Endothelial cell of umbilical vein (primary cell): ENCODE data around the gene PLA2G6. TPM values are rescaled to one million over a fixed set of nuclear protein-coding genes. Genes with fewer than 3 reads are reported as not detected.

ENCODE experiments used
- BruUV-seq: library from RNA; stranded (reverse); fragments of 400-500 nt; replicated peaks from 2 replicates; lab custom pipeline; 2021; lab: Mats Ljungman, UMichigan
- CTCF ChIA-PET: fragments of 300-600, 350-600 bp; sonication (Branson Sonifier 250); formaldehyde crosslinking; loops from one replicate; lab custom pipeline; 2021; ENCODE audit warnings: antibody characterized with exemption, inconsistent platforms; lab: Charles Lee
- POLR2A ChIA-PET: fragments of 300-600, 350-600 bp; sonication (Branson Sonifier 250); formaldehyde crosslinking; loops from one replicate; lab custom pipeline; 2021; ENCODE audit warnings: antibody characterized with exemption, inconsistent platforms; lab: Charles Lee
- DNase-seq: peaks from one replicate; pipeline ENCODE4 v3.0.0-alpha.2; 2011; ENCODE audit warnings: low read depth, low spot score
- FAIRE-seq: peaks from 2 replicates; lab custom pipeline; 2011; peaks lifted over from hg19 to GRCh38; lab: Jason Lieb, UNC
- H2AFZ ChIP-seq: 2 replicates; pipeline ENCODE4 v1.6.0; 2012; ENCODE audit warnings: low read depth, low read length, control low read depth, inconsistent platforms
- H3K27ac ChIP-seq: 2 replicates; pipeline ENCODE4 v1.5.1; 2011; ENCODE audit warnings: low read depth, mild to moderate bottlenecking, control low read depth, low read length, moderate library complexity; ENCODE audit not compliant: insufficient read depth
- H3K27me3 ChIP-seq, 2 experiments: 2 replicates each; pipeline versions ENCODE4 v1.6.0 to v1.6.1; 2011; ENCODE audit warnings: low read length in 2 of 2, mixed read lengths in 1 of 2; ENCODE audit not compliant: control insufficient read depth in 2 of 2, insufficient read depth in 2 of 2
- H3K36me3 ChIP-seq, 2 experiments: 2 replicates in 1 of 2; 3 replicates in 1 of 2; pipeline ENCODE4 v1.5.1; 2011; ENCODE audit warnings: low read length in 2 of 2, mild to moderate bottlenecking in 1 of 2, moderate library complexity in 1 of 2; ENCODE audit not compliant: control insufficient read depth in 2 of 2, insufficient read depth in 2 of 2; ENCODE audit errors: extremely low read depth in 1 of 2
- H3K4me1 ChIP-seq: 3 replicates; pipeline ENCODE4 v1.5.1; 2011; ENCODE audit warnings: mild to moderate bottlenecking, low read length; ENCODE audit not compliant: control insufficient read depth, insufficient read depth; ENCODE audit errors: extremely low read depth
- H3K4me2 ChIP-seq: 2 replicates; pipeline ENCODE4 v1.6.1; 2011; ENCODE audit warnings: low read length, control low read depth, mixed read lengths; ENCODE audit not compliant: insufficient read depth
- H3K4me3 ChIP-seq, 3 experiments: fragments of 200-600 bp in 1 of 3; sonication (generic), shearing (Covaris generic) in 1 of 3; replicated peaks in 1 of 3; 2 replicates each; pipeline ENCODE4 v1.5.1; 2011 to 2016; ENCODE audit warnings: control low read depth in 3 of 3, low read length in 3 of 3, mild to moderate bottlenecking in 2 of 3, inconsistent platforms in 1 of 3, low read depth in 1 of 3, moderate library complexity in 1 of 3; ENCODE audit not compliant: insufficient read depth in 1 of 3
- H3K79me2 ChIP-seq: 2 replicates; pipeline ENCODE4 v1.6.0; 2012; ENCODE audit warnings: low read length, inconsistent platforms; ENCODE audit not compliant: control insufficient read depth, insufficient read depth
- H3K9ac ChIP-seq: replicated peaks from 2 replicates; pipeline ENCODE3; 2011; ENCODE audit warnings: low read length, control low read depth; ENCODE audit not compliant: insufficient read depth; ENCODE audit errors: extremely low read depth
- H3K9me1 ChIP-seq: replicated peaks from 3 replicates; pipeline ENCODE4 v1.6.0; 2011; ENCODE audit warnings: mild to moderate bottlenecking, low read length; ENCODE audit not compliant: control insufficient read depth, insufficient read depth; ENCODE audit errors: extremely low read depth
- H3K9me3 ChIP-seq: replicated peaks from 2 replicates; pipeline ENCODE4 v1.5.1; 2012; ENCODE audit warnings: low read length, inconsistent platforms; ENCODE audit not compliant: control insufficient read depth, insufficient read depth
- H4K20me1 ChIP-seq: replicated peaks from 2 replicates; pipeline ENCODE3; 2011; ENCODE audit warnings: mild to moderate bottlenecking, low read length; ENCODE audit not compliant: control insufficient read depth, insufficient read depth; ENCODE audit errors: extremely low read depth
- EZH2 ChIP-seq: IDR thresholded peaks from 2 replicates; pipeline ENCODE4 v1.6.1; 2012; ENCODE audit warnings: borderline replicate concordance, low read depth, mild to moderate bottlenecking, moderate library complexity, low read length, inconsistent platforms; ENCODE audit not compliant: severe bottlenecking
- FOS ChIP-seq: IDR thresholded peaks from 2 replicates; pipeline ENCODE4 v1.6.1; 2011; ENCODE audit warnings: mild to moderate bottlenecking, low read length, moderate library complexity, borderline replicate concordance; ENCODE audit not compliant: insufficient read depth
- GATA2 ChIP-seq: IDR thresholded peaks from 2 replicates; pipeline ENCODE4 v1.7.0; 2011; ENCODE audit warnings: low read depth, mild to moderate bottlenecking, moderate library complexity, mixed read lengths, low read length; ENCODE audit not compliant: insufficient read length, insufficient read depth
- JUN ChIP-seq: IDR thresholded peaks from 2 replicates; pipeline ENCODE4 v1.6.1; 2011; ENCODE audit warnings: borderline replicate concordance, low read depth; ENCODE audit not compliant: insufficient read length, insufficient read depth
- MYC ChIP-seq: IDR thresholded peaks from one replicate; pipeline ENCODE4 v1.6.1; 2011; ENCODE audit warnings: mild to moderate bottlenecking, low read depth, low read length
- POLR2A ChIP-seq: IDR thresholded peaks from 2 replicates; pipeline ENCODE4 v1.6.1; 2012; ENCODE audit warnings: low read depth, mild to moderate bottlenecking, control low read depth, low read length
- POLR2AphosphoS5 ChIP-seq: IDR thresholded peaks from 2 replicates; pipeline ENCODE4 v1.6.1; 2012; ENCODE audit warnings: low read depth, mild to moderate bottlenecking, control low read depth, low read length, moderate library complexity; ENCODE audit not compliant: insufficient read depth
- dilution Hi-C: fragments of 300-500 bp; cut with MboI; formaldehyde crosslinking; loops from one replicate; pipeline ENCODE4 v1.15.0; 2019; ENCODE audit warnings: low sequenced_read_pairs; ENCODE audit not compliant: extremely low pct_ligation_motif_present
- intact Hi-C: fragments of 100-400 bp; cut with micrococcal nuclease; formaldehyde crosslinking; loops from one replicate; pipeline ENCODE4 v1.10.0; 2022
- polyA plus RNA-seq, 4 experiments: library from polyadenylated mRNA; depleted of rRNA in 3 of 4; stranded (reverse) in 3 of 4; unstranded in 1 of 4; fragments of >200 nt; gene quantifications; 2 replicates each; pipeline versions ENCODE4 v1.2.1 to v1.2.3, GENCODE V29; 2011 to 2012; ENCODE audit warnings: missing spikeins in 1 of 4
- total RNA-seq: library from RNA; stranded (reverse); gene quantifications from 2 replicates; pipeline ENCODE4 v1.2.3, GENCODE V29; 2021
- TF ChIP-seq, protein P1 (sequence below): IDR thresholded peaks from 2 replicates; pipeline ENCODE4 v1.6.1; 2011; ENCODE audit not compliant: insufficient read depth, insufficient read length
- TF ChIP-seq, protein P2 (sequence below), 2 donors: IDR thresholded peaks; 1 replicate in 1 of 2; 2 replicates in 1 of 2; pipeline ENCODE4 v1.5.1; 2011; ENCODE audit warnings: low read length in 2 of 2, mild to moderate bottlenecking in 2 of 2, moderate library complexity in 2 of 2, control low read depth in 1 of 2, inconsistent platforms in 1 of 2, low read depth in 1 of 2; ENCODE audit not compliant: insufficient read depth in 1 of 2; ENCODE audit errors: extremely low read depth in 1 of 2

The PLA2G6 gene
- total and polyA plus RNA-seq, 2 donors (not counting 3 experiments of a cell fraction or from before 2014, with no cell fraction given), result 6.6 to 10.3 TPM

DNA sequence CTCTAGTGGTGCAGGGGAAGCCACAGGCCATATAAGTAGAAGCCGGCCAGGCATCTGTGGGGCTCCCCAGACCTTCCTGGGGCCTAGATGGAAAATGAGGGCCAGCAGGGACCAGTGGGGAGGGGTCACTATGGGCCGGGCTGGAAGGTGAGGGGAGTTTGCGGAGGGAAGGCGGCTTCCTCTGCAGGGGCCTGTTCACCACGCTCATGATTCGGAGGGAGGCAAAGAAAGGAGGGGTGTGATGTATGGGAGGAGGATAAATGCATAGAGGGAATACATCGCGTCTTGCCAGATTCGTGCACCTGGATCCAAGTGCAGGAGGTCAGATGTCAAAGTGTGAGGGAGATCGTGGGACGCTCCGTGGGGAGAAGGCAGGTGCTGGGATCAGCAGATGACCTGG is 104.5 kb downstream of the PLA2G6 start:
- Histone ChIP-seq H4K20me1 (no peaks in the 10 kb centered on the region), H3K4me1 (peaks cover 5% of the 10 kb centered on the region), H3K9ac (no peak overlapping the region), H3K36me3 (peaks cover 0 to 6% of the 10 kb centered on the region in 2 experiments), H3K4me3 (no peak overlapping the region), H3K79me2 (no peaks in the 10 kb centered on the region), H2AFZ (no peak overlapping the region), H3K27ac (no peak overlapping the region), H3K4me2 (no peak overlapping the region), H3K9me3 (no peaks in the 10 kb centered on the region), H3K27me3 (peaks cover 3 to 6% of the 10 kb centered on the region in 2 experiments), H3K9me1 (no peaks in the 10 kb centered on the region)
- FAIRE-seq (no peak), DNase-seq (no peak)
- POLR2A ChIA-PET, result no interaction called here
- BruUV-seq, result no TSS peak
- CTCF ChIA-PET, result no interaction called here
- intact Hi-C loops (no loop called here), dilution Hi-C loops (no loop called here)
- TF ChIP-seq EZH2 (no peak), POLR2A (no peak), MYC (no peak), GATA2 (no peak), JUN (no peak), FOS (no peak), POLR2AphosphoS5 (no peak)
- TF ChIP-seq, protein P1, sequence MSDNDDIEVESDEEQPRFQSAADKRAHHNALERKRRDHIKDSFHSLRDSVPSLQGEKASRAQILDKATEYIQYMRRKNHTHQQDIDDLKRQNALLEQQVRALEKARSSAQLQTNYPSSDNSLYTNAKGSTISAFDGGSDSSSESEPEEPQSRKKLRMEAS, result no peak
- TF ChIP-seq, protein P2, sequence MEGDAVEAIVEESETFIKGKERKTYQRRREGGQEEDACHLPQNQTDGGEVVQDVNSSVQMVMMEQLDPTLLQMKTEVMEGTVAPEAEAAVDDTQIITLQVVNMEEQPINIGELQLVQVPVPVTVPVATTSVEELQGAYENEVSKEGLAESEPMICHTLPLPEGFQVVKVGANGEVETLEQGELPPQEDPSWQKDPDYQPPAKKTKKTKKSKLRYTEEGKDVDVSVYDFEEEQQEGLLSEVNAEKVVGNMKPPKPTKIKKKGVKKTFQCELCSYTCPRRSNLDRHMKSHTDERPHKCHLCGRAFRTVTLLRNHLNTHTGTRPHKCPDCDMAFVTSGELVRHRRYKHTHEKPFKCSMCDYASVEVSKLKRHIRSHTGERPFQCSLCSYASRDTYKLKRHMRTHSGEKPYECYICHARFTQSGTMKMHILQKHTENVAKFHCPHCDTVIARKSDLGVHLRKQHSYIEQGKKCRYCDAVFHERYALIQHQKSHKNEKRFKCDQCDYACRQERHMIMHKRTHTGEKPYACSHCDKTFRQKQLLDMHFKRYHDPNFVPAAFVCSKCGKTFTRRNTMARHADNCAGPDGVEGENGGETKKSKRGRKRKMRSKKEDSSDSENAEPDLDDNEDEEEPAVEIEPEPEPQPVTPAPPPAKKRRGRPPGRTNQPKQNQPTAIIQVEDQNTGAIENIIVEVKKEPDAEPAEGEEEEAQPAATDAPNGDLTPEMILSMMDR (IDR thresholded peaks at IDR 0.05; ENCODE audit: extremely low read depth in 1 of 2, insufficient read depth in 1 of 2, low read depth in 1 of 2, low read length in 2 of 2), result no peak
